ENCODE measurements around the gene SCAP.
"Not testable (repeated sequence)": the region's sequence is repeated elsewhere in the genome, so short reads cannot be mapped to it uniquely, and the experiment has no call there.

SCAP gene

DNA sequence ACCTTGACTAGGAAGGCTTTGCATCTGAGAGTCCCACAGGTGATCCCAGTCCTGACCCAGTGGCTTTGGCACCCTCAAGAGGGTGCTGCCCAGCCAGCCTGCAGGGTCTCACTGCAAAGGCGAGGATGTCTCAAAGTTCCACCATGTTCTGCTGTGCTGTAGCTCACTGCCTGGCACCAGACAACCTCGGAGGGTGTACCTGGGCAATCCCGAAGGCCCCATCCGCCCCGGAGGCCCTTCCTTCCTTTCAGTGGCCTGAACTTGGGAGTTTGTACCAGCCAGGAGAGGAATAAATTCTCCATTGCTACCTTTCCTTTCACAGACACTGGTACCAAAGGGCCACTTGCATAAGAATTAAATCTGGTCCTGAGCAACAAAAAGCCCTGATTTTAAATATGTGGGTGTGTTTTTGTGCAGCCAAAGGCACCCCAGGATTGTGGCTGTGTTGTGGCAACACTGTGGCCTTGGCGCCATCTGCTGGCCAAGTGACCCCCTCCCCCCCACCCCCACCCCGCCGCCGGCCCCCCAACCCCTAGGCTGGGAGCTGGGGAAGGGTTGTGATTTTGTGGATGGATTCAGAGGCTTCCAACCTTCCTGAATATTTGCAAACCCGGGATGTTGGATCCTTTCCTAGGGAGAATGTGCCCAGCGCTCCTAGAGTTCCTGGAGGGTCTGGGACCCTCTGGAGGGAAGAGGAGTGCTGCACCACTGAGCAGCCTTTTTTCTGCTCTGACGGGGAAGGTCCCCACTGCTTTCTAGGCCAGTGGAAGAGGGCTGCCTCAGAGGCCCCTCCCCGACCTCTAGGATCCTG is 104.6 kb downstream of the SCAP start:
- no peaks in the 10 kb centered on the region for H3K27me3 ChIP-seq (ENCODE audit: insufficient read depth, low read depth, severe bottlenecking)
- no peaks in the 10 kb centered on the region for H3K36me3 ChIP-seq
- no peak overlapping the region for H3K27ac ChIP-seq
- TF ChIP-seq, protein P1, sequence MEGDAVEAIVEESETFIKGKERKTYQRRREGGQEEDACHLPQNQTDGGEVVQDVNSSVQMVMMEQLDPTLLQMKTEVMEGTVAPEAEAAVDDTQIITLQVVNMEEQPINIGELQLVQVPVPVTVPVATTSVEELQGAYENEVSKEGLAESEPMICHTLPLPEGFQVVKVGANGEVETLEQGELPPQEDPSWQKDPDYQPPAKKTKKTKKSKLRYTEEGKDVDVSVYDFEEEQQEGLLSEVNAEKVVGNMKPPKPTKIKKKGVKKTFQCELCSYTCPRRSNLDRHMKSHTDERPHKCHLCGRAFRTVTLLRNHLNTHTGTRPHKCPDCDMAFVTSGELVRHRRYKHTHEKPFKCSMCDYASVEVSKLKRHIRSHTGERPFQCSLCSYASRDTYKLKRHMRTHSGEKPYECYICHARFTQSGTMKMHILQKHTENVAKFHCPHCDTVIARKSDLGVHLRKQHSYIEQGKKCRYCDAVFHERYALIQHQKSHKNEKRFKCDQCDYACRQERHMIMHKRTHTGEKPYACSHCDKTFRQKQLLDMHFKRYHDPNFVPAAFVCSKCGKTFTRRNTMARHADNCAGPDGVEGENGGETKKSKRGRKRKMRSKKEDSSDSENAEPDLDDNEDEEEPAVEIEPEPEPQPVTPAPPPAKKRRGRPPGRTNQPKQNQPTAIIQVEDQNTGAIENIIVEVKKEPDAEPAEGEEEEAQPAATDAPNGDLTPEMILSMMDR (IDR thresholded peaks at IDR 0.05; ENCODE audit: low read depth, low read length): peak; percentile 54
- peak; percentile 35 for DNase-seq
- H3K4me3 ChIP-seq (ENCODE audit: low read depth, low read length): no peak overlapping the region
- H3K9me3 ChIP-seq (ENCODE audit: severe bottlenecking): no peaks in the 10 kb centered on the region

DNA sequence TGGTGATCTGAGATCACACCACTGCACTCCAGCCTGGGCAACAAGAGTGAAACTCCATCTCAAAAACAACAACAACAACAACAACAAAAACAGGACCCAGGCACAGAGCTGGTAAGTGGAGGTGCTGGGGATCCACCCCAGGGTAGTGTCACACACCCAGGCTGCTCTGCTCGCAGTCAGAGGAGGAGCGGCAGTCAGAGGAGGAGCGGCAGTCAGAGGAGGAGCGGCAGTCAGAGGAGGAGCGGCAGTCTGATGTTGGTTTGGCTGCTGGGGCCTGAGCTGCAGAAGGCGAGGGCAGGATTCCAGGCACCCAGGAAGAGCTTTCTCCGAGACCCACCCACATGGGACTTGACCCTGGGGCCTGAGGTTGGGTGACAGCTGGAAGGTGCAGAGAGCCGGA is 105.7 kb downstream of the SCAP start:
- not testable (repeated sequence) for H3K27me3 ChIP-seq (ENCODE audit: insufficient read depth, low read depth, severe bottlenecking); H3K36me3 ChIP-seq; DNase-seq; H3K9me3 ChIP-seq (ENCODE audit: severe bottlenecking); H3K4me3 ChIP-seq (ENCODE audit: low read depth, low read length); H3K27ac ChIP-seq

DNA sequence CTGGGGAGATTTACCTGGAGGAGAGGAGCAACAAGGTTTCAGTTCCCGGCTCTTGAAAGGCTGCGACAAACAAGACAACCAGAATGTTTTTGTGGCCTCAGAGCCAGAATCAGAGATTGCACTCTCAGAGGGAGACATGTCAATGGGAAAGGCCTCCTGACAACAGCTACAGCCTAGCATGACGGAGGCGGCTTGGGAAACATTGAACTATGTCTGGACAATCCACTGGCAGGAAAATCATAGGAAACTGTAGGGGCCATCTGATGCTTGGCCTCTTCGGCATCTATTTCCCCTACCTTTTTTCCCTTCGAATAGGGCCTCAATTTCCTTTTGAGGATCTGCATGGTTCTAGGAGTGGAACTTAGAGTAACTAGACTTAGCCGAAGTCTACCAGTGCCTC is 108.1 kb downstream of the SCAP start:
- H3K27ac ChIP-seq: no peak overlapping the region
- H3K27me3 ChIP-seq (ENCODE audit: insufficient read depth, low read depth, severe bottlenecking): no peaks in the 10 kb centered on the region
- no peaks in the 10 kb centered on the region for H3K36me3 ChIP-seq
- TF ChIP-seq, protein P1 (IDR thresholded peaks at IDR 0.05; ENCODE audit: low read depth, low read length): no peak
- no peak overlapping the region for H3K4me3 ChIP-seq (ENCODE audit: low read depth, low read length)
- no peaks in the 10 kb centered on the region for H3K9me3 ChIP-seq (ENCODE audit: severe bottlenecking)
- no peak for DNase-seq

DNA sequence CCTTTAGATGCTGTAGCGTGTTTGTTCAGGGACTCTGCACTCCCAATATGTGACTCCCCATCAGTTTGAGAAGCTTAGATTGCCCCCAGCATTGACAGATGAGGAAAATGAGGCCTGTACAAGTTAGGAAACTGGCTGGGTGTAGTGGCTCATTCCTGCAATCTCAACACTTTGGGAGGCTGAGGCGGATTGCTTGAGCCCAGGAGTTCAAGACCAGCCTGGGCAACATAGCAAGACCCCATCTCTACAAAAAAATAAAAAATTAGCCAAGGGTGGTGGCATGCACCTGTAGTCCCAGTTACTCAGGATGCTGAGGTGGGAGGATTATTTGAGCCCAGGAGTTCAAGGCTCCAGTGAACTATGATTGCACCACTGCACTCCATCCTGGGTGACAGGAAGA is 108.9 kb downstream of the SCAP start:
- Histone ChIP-seq H3K4me3 (ENCODE audit: low read depth, low read length) (no peak overlapping the region), H3K27me3 (ENCODE audit: insufficient read depth, low read depth, severe bottlenecking) (no peaks in the 10 kb centered on the region), H3K27ac (no peak overlapping the region), H3K9me3 (ENCODE audit: severe bottlenecking) (no peaks in the 10 kb centered on the region), H3K36me3 (no peaks in the 10 kb centered on the region)
- TF ChIP-seq, protein P1 (IDR thresholded peaks at IDR 0.05; ENCODE audit: low read depth, low read length): no peak
- DNase-seq: no peak

DNA sequence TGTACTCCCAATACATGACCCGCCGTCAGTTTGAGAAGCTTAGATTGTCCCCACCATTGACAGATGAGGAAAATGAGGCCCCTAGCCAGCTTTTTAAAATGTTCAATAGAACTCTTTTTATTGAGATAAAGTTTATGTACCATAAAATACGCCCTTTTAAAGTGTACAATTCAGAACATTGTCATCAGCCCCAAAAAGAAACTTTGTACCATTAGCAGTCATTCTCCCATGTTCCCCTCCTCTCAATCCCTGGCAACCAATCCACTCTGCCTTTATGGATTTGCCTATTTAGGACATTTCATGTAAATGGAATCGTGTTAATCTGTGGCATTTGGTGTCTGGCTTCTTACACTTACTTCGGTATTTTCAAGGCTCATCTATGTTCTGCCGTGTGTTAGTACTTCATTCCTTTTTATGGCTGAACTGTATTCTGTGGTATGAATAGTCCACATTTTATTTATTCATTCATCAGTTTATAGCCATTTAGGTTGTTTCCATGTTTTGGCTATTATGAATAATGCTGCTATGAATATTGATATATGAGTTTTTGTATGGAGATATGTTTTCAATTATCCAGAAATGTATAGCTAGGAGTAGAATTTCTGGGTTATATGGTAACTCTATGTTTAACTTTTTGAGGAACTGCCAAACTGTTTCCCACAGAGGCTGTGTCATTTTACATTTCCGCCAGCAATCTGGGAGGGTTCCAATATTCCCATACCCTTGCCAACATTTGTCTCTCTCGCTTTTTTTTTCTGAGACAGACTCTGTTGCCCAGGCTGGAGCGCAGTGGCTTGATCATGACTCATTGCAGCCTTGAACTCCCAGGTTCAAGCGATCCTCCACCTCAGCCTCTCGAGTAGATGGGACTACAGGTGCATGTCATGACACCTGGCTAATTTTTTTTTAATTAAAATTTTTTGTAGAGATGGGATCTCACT is 110.3 kb downstream of the SCAP start:
- TF ChIP-seq, protein P1 (IDR thresholded peaks at IDR 0.05; ENCODE audit: low read depth, low read length): no peak
- H3K9me3 ChIP-seq (ENCODE audit: severe bottlenecking): no peaks in the 10 kb centered on the region
- H3K36me3 ChIP-seq: no peaks in the 10 kb centered on the region
- DNase-seq: no peak
- no peak overlapping the region for H3K27ac ChIP-seq
- no peaks in the 10 kb centered on the region for H3K27me3 ChIP-seq (ENCODE audit: insufficient read depth, low read depth, severe bottlenecking)
- H3K4me3 ChIP-seq (ENCODE audit: low read depth, low read length): no peak overlapping the region

Data from WERI-Rb-1 (cell line).